Measurements from ENCODE around the gene ANO6.

DNA sequence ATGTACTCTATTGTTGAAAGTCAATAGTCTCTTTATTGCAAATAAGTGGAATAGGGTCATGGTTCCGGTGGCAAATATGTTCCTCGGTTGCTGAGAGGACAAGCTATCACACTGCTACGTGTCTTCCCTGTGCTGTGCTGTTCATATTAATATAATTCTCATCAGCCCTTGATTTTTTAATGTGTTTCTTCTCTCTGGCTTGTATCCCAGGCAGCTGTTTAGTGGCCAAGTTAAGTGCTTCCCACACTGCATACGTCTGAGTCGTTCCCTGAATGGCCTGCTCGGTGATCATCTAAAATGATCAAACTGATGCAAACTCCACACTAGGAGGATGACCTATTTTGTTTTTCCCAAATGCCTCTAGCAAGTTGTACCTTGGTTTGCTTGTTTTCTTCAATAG, 186.4 kb downstream of the ANO6 start:
- TF ChIP-seq, protein P1, sequence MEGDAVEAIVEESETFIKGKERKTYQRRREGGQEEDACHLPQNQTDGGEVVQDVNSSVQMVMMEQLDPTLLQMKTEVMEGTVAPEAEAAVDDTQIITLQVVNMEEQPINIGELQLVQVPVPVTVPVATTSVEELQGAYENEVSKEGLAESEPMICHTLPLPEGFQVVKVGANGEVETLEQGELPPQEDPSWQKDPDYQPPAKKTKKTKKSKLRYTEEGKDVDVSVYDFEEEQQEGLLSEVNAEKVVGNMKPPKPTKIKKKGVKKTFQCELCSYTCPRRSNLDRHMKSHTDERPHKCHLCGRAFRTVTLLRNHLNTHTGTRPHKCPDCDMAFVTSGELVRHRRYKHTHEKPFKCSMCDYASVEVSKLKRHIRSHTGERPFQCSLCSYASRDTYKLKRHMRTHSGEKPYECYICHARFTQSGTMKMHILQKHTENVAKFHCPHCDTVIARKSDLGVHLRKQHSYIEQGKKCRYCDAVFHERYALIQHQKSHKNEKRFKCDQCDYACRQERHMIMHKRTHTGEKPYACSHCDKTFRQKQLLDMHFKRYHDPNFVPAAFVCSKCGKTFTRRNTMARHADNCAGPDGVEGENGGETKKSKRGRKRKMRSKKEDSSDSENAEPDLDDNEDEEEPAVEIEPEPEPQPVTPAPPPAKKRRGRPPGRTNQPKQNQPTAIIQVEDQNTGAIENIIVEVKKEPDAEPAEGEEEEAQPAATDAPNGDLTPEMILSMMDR (IDR thresholded peaks at IDR 0.05) = no peak
- TF ChIP-seq EP300 (IDR thresholded peaks at IDR 0.05; ENCODE audit: low read depth) = no peak
